GM19043 (cell line): ENCODE data around the gene SNAPIN.

Source experiments
- ATAC-seq: cut with Tn5 transposase; IDR thresholded peaks from one replicate; pipeline ENCODE4 v1.9.1; 2021; ENCODE audit warnings: low read depth; ENCODE audit not compliant: unreplicated experiment

SNAPIN gene

GRCh38 chr1:153673511-153673910 is 15.0 kb downstream of the SNAPIN start:
- ATAC-seq = no peak

GRCh38 chr1:153677718-153678518 is 19.4 kb downstream of the SNAPIN start:
- no peak for ATAC-seq

- ATAC-seq = no peak
Measured at GRCh38 chr1:153678519-153679336, 20.2 kb downstream of the SNAPIN start, which contains the start of gene NPR1. NPR1 (plus strand) TSS chr1:153678688; CDS start chr1:153679109, 421 bp downstream.

GRCh38 chr1:153679337-153680119 is 21.0 kb downstream of the SNAPIN start:
- no peak for ATAC-seq

- ATAC-seq = no peak
Measured at GRCh38 chr1:153680120-153680403, 21.6 kb downstream of the SNAPIN start.

- ATAC-seq = no peak
Measured at GRCh38 chr1:153682730-153683129, 24.2 kb downstream of the SNAPIN start.

- ATAC-seq = no peak
Measured at GRCh38 chr1:153683854-153684253, 25.4 kb downstream of the SNAPIN start.

- ATAC-seq = no peak
Measured at GRCh38 chr1:153684892-153685291, 26.4 kb downstream of the SNAPIN start.

GRCh38 chr1:153685544-153686340 is 27.2 kb downstream of the SNAPIN start:
- ATAC-seq = no peak

GRCh38 chr1:153687346-153688125 is 29.0 kb downstream of the SNAPIN start:
- no peak for ATAC-seq

- no peak for ATAC-seq
Measured at GRCh38 chr1:153688276-153688675, 29.8 kb downstream of the SNAPIN start.

GRCh38 chr1:153688736-153689328 is 30.3 kb downstream of the SNAPIN start:
- ATAC-seq = no peak

GRCh38 chr1:153693466-153693865 is 35.0 kb downstream of the SNAPIN start:
- no peak for ATAC-seq

GRCh38 chr1:153696741-153697140 is 38.2 kb downstream of the SNAPIN start:
- no peak for ATAC-seq

- no peak for ATAC-seq
Measured at GRCh38 chr1:153697191-153698019, 38.9 kb downstream of the SNAPIN start.

- ATAC-seq = no peak
Measured at GRCh38 chr1:153698020-153698922, 39.8 kb downstream of the SNAPIN start.
